ENCODE data around the gene BBX.
A peak's percentile ranks its signal among the peaks of the same experiment; 100 is the strongest.

The BBX gene

DNA sequence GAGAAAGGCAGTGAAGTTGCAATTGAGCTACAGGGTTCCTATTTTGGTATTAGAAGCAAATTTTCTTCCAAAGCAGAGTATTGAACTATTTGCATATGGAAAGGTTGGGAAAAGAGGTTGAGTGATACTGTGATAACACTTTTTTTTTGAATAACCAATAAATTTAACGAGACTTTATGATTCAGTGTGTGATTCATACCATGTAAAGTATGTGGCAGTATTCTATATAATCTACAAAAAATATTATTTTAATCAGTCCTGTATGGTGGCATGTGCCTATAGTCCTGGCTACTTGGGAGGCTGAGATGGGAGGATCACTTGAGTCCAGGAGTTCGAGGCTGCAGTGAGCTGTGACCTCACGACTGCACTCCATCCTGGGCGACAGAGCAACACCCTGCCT is 206.9 kb downstream of the BBX start:
- no peak for TF ChIP-seq JUND (IDR thresholded peaks at IDR 0.05; ENCODE audit: low read depth)

GRCh38 chr3:107734317-107734716 is 211.6 kb downstream of the BBX start:
- DNase-seq (ENCODE audit: low read depth in 1 of 2, low spot score in 1 of 2) = no peak
- in situ Hi-C loops (cut with HindIII; ENCODE audit: low pct_unique_long_range_greater_than_20kb, low sequenced_read_pairs) = no loop called here
- no peak for TF ChIP-seq JUND (IDR thresholded peaks at IDR 0.05; ENCODE audit: low read depth)

More for the DNA sequence above, 206.9 kb downstream of the BBX start:
- in situ Hi-C loops (cut with HindIII; ENCODE audit: low pct_unique_long_range_greater_than_20kb, low sequenced_read_pairs) = no loop called here
- no peak for DNase-seq (ENCODE audit: low read depth in 1 of 2, low spot score in 1 of 2)

- no peak for TF ChIP-seq JUND (IDR thresholded peaks at IDR 0.05; ENCODE audit: low read depth)
- DNase-seq (ENCODE audit: low read depth in 1 of 2, low spot score in 1 of 2) = no peak
- in situ Hi-C loops (cut with HindIII; ENCODE audit: low pct_unique_long_range_greater_than_20kb, low sequenced_read_pairs) = no loop called here
These were observed 215.2 kb downstream of the BBX start for GRCh38 chr3:107737914-107738313.

GRCh38 chr3:107738486-107739183 is 215.9 kb downstream of the BBX start:
- no peak for DNase-seq (ENCODE audit: low read depth in 1 of 2, low spot score in 1 of 2)
- in situ Hi-C loops (cut with HindIII; ENCODE audit: low pct_unique_long_range_greater_than_20kb, low sequenced_read_pairs) = no loop called here
- TF ChIP-seq JUND (IDR thresholded peaks at IDR 0.05; ENCODE audit: low read depth) = no peak

- no peak for DNase-seq (ENCODE audit: low read depth in 1 of 2, low spot score in 1 of 2)
- in situ Hi-C loops (cut with HindIII; ENCODE audit: low pct_unique_long_range_greater_than_20kb, low sequenced_read_pairs) = no loop called here
These were observed 216.5 kb downstream of the BBX start for GRCh38 chr3:107739227-107739626.

DNA sequence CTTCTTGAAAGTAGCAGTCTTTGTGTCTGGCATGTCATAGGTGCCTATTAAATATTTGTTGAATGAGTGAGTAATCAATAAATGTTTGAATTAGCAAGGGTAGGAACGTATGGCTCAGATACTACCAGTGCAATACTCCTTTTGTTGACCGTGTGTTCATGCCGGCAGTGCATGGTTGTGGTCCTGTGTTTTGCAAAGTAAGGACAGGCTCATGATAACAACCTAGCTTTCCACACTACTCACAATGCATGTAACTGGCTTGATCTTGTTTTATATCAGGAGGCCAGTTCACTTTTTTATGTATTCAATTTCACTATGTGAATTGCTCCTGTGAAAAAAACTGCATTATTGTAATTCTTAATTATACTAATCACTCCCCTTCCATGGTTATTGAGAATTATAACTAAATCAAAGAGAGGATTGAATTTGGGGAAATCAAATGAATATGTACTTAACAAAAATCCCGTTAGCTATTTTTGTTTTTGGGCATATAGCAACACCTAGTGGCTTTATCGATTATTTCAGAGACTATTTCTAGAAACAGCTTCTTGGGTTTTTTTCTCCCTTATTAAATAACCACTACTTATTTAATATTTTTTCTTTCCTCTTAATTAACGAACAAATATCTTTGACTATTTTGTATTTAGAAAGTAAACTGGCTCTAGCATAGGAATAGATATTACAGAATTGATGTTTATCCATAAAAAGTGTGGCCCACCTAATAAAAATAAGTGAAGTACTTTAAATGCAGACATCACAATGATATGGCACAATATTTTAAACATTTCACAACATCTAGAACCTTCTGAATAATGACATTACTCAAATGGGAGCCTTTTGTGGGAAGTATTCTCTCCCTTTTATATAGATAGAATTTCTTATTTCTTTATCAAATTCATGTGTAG is 218.5 kb downstream of the BBX start:
- in situ Hi-C loops (cut with HindIII; ENCODE audit: low pct_unique_long_range_greater_than_20kb, low sequenced_read_pairs) = no loop called here
- no peak for TF ChIP-seq JUND (IDR thresholded peaks at IDR 0.05; ENCODE audit: low read depth)
- peak in 1 of 2 experiments; percentile 24 for DNase-seq (ENCODE audit: low read depth in 1 of 2, low spot score in 1 of 2)

More at GRCh38 chr3:107739227-107739626, 216.5 kb downstream of the BBX start:
- TF ChIP-seq JUND (IDR thresholded peaks at IDR 0.05; ENCODE audit: low read depth) = no peak

DNA sequence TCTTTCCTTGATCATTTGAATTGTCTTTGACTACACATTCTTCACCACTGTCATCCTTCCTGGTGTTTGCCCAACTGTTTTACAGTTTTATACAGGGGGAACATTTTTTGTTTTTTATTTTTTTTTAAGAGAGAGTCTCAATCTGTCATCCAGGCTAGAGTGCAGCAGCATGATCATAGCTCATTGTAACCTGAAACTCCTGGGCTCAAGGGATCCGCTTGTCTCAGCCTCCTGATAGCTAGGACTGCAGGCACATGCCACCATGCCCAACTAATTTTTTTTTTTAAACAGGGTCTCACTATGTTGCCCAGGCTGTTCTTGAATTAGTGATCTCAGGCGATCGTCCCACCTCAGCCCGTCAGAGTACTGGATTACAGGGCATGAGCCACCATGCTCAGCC is 222.6 kb downstream of the BBX start:
- DNase-seq (ENCODE audit: low read depth in 1 of 2, low spot score in 1 of 2) = no peak
- no peak for TF ChIP-seq JUND (IDR thresholded peaks at IDR 0.05; ENCODE audit: low read depth)
- in situ Hi-C loops (cut with HindIII; ENCODE audit: low pct_unique_long_range_greater_than_20kb, low sequenced_read_pairs) = no loop called here

DNA sequence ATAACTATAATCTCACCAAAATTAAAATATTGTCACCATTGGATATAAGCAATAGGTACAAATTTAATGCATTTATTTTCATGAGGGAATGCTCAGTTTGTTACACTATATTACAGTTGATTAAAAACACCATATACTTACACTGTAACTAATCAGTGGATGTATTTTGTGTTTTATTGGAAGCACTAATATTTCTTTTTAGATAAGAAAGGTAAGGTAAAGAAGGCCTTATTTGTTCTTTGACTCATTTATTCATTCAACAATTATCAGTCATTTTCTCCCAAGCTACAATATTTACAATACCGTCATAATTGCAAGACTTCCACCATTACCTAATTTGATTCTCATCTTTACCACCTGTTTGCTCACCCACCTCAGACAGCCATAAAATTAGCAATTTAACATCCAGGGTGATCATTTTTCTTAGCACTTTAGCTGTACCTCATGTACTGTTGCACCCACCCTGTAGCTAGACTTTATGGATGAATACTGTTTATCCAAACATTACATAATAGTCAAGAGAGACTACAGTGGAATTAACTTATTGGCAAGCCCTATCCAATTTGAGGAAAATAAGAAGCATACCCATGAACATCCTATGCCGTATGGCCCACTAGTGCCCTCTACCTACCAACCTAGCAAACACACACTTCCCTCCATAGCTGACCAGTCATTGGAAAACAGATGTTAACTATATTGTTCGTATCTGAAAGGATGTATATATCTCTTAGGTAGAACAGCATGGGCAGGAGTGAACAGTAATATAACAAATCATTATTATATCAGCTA is 229.6 kb downstream of the BBX start:
- peak in 1 of 2 experiments; percentile 37 for DNase-seq (ENCODE audit: low read depth in 1 of 2, low spot score in 1 of 2)
- TF ChIP-seq JUND (IDR thresholded peaks at IDR 0.05; ENCODE audit: low read depth) = no peak
- in situ Hi-C loops (cut with HindIII; ENCODE audit: low pct_unique_long_range_greater_than_20kb, low sequenced_read_pairs) = no loop called here

DNA sequence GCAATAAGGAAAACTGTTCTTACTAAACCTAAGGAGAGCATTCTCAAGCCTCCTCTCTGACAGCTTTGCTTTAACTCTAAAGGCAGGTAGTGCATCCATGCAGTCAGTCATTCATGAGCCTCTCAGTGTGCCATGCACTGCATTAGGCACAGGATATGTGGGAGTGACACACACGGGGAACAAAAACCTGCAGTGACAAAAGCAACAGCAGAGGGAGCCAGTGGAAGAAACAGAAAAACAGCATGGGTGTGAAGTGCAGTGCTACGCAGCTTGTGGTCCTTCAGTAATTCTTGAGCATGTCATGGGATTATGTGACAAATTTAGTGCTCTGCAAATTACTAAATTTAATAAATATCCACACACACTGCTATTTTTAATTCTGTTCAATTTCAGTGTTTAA is 230.7 kb downstream of the BBX start:
- in situ Hi-C loops (cut with HindIII; ENCODE audit: low pct_unique_long_range_greater_than_20kb, low sequenced_read_pairs) = no loop called here
- DNase-seq (ENCODE audit: low read depth in 1 of 2, low spot score in 1 of 2) = peak in 1 of 2 experiments; percentile 72
- TF ChIP-seq JUND (IDR thresholded peaks at IDR 0.05; ENCODE audit: low read depth) = no peak

- in situ Hi-C loops (cut with HindIII; ENCODE audit: low pct_unique_long_range_greater_than_20kb, low sequenced_read_pairs) = no loop called here
- DNase-seq (ENCODE audit: low read depth in 1 of 2, low spot score in 1 of 2) = no peak
These were observed 231.2 kb downstream of the BBX start for GRCh38 chr3:107753976-107754375.

GRCh38 chr3:107756649-107757048 is 233.9 kb downstream of the BBX start:
- no peak for DNase-seq (ENCODE audit: low read depth in 1 of 2, low spot score in 1 of 2)
- TF ChIP-seq JUND (IDR thresholded peaks at IDR 0.05; ENCODE audit: low read depth) = no peak
- in situ Hi-C loops (cut with HindIII; ENCODE audit: low pct_unique_long_range_greater_than_20kb, low sequenced_read_pairs) = no loop called here

More at GRCh38 chr3:107753976-107754375, 231.2 kb downstream of the BBX start:
- no peak for TF ChIP-seq JUND (IDR thresholded peaks at IDR 0.05; ENCODE audit: low read depth)

GRCh38 chr3:107757140-107757539 is 234.4 kb downstream of the BBX start:
- no peak for DNase-seq (ENCODE audit: low read depth in 1 of 2, low spot score in 1 of 2)
- in situ Hi-C loops (cut with HindIII; ENCODE audit: low pct_unique_long_range_greater_than_20kb, low sequenced_read_pairs) = no loop called here
- TF ChIP-seq JUND (IDR thresholded peaks at IDR 0.05; ENCODE audit: low read depth) = no peak

Measured in T47D (cell line).